Gastrocnemius medialis (tissue), 4 donors: ENCODE results near the gene RCOR2. TPM values are rescaled to one million over a fixed set of nuclear protein-coding genes. Genes with fewer than 3 reads are reported as not detected.

Experiments
- ATAC-seq, 2 donors: fragments of 150-250 bp; one replicate each; pipeline ENCODE4 v1.9.1; 2016
- DNase-seq, 2 donors: peaks; one replicate each; pipeline ENCODE4 v3.0.0-alpha.2; 2019
- H3K27ac ChIP-seq, 4 donors: fragments of 200-600 bp; sonication (generic); 1 replicate in 1 of 4; 2 replicates in 3 of 4; pipeline ENCODE4 v1.5.1; 2016 to 2018; ENCODE audit warnings: mild to moderate bottlenecking in 2 of 4, moderate library complexity in 1 of 4
- H3K27me3 ChIP-seq, 3 donors: fragments of 200-600 bp; sonication (generic) in 2 of 3; 1 replicate in 1 of 3; 2 replicates in 2 of 3; pipeline versions ENCODE4 v1.5.1 to v1.6.0; 2016 to 2019; ENCODE audit warnings: mild to moderate bottlenecking in 1 of 3, moderate library complexity in 1 of 3
- H3K36me3 ChIP-seq, 2 donors: fragments of 200-600 bp; sonication (generic) in 1 of 2; one replicate each; pipeline ENCODE4 v1.5.1; 2017 to 2018
- H3K4me1 ChIP-seq, 2 donors: fragments of 200-600 bp; sonication (generic) in 1 of 2; one replicate each; pipeline ENCODE4 v1.5.1; 2016 to 2017; ENCODE audit warnings: mild to moderate bottlenecking in 2 of 2
- H3K4me3 ChIP-seq, 4 donors: fragments of 200-600 bp; sonication (generic) in 3 of 4; 1 replicate in 1 of 4; 2 replicates in 3 of 4; pipeline ENCODE4 v1.5.1; 2016 to 2019; ENCODE audit warnings: mild to moderate bottlenecking in 2 of 4
- H3K9me3 ChIP-seq, 3 donors: fragments of 200-600 bp; sonication (generic) in 2 of 3; 1 replicate in 1 of 3; 2 replicates in 2 of 3; pipeline ENCODE4 v1.5.1; 2016 to 2019
- POLR2A ChIP-seq, 2 donors: fragments of 450-650 bp; IDR thresholded peaks; one replicate each; pipeline ENCODE4 v1.6.1; 2017; ENCODE audit warnings: antibody characterized with exemption in 2 of 2, mild to moderate bottlenecking in 2 of 2, moderate library complexity in 2 of 2
- in situ Hi-C, 4 donors: fragments of 200-750 bp; cut with MboI; loops; one replicate each; pipeline versions ENCODE4 v1.15.0 to v1.8.0; 2017; ENCODE audit warnings: low sequenced_read_pairs in 4 of 4
- intact Hi-C: fragments of 100-400 bp; cut with DNase I; formaldehyde crosslinking; loops from one replicate; pipeline ENCODE4 v1.15.1; 2023; ENCODE audit warnings: low total_unique reads
- total RNA-seq, 4 donors: library from RNA; depleted of rRNA; stranded (reverse); fragments of >200 nt; gene quantifications; one replicate each; pipeline versions ENCODE4 v1.1.0 to v1.2.3, GENCODE V29; 2016
- TF ChIP-seq, protein P1 (sequence below), 5 experiments: fragments of 450-650 bp in 3 of 5; fragments of 200-600 bp in 2 of 5; sonication (generic) in 2 of 5; IDR thresholded peaks in 4 of 5; conservative IDR thresholded peaks in 1 of 5; 1 replicate in 4 of 5; 2 replicates in 1 of 5; pipeline ENCODE4 v1.5.1; 2016 to 2019; ENCODE audit warnings: antibody characterized with exemption in 5 of 5, mild to moderate bottlenecking in 3 of 5, moderate library complexity in 3 of 5

Gene RCOR2
- total RNA-seq, 4 donors from 2014 or later: 0.25 to 1.5 (median 0.45) TPM

DNA sequence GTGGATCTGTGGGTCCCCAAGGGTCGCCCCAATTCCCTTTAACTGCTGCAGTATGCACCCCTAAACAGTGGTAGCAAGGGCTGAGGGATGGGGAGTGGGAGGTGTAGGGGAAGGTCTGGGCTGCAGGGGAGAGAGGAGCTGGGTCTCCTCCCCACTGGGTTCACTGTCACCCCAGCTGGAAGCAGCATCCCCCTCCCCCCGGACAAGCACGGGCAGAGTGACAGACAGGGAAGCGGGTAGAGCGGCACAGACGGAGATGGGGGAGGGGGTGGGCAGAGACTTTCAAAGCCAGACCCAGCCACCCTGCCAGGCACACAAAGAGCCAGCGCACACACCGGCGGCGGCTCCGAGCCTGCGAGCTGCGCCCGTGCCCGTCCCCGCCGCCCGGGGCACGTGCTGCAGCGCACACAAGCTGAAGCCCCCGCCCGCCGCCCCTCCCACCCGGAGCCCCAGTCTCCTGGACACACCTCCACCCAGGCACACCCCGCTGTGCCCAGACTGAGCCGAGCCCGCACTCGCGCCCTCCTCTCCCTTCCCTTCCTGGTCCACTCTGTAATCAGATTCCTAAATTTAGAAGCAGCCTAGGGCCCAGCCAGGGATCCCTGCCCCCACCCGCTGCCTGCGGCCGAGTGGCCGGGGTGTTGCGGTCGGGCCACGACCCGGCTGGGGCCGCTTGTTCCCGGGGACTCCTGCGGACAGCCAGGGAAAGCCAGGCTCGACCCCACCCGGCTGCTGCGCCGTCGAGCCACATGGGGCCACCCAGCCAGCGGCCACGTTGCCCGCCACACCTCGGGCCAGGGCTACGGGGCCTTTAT, 935 bp upstream of the RCOR2 start:
- intact Hi-C loops (loop anchor here (1.0 to 5.0 kb wide), 5 partner anchors 20 to 80 kb away; partner anchors contain the start of gene COX8A), in situ Hi-C loops (no loop called here)
- TF ChIP-seq POLR2A (IDR thresholded peaks at IDR 0.05): peak; percentile 56 to 64
- TF ChIP-seq, protein P1, sequence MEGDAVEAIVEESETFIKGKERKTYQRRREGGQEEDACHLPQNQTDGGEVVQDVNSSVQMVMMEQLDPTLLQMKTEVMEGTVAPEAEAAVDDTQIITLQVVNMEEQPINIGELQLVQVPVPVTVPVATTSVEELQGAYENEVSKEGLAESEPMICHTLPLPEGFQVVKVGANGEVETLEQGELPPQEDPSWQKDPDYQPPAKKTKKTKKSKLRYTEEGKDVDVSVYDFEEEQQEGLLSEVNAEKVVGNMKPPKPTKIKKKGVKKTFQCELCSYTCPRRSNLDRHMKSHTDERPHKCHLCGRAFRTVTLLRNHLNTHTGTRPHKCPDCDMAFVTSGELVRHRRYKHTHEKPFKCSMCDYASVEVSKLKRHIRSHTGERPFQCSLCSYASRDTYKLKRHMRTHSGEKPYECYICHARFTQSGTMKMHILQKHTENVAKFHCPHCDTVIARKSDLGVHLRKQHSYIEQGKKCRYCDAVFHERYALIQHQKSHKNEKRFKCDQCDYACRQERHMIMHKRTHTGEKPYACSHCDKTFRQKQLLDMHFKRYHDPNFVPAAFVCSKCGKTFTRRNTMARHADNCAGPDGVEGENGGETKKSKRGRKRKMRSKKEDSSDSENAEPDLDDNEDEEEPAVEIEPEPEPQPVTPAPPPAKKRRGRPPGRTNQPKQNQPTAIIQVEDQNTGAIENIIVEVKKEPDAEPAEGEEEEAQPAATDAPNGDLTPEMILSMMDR (IDR thresholded peaks at IDR 0.05 in 4 of 5, conservative IDR thresholded peaks at IDR 0.05 in 1 of 5): no peak
- DNase-seq (peak; percentile 57 to 81), ATAC-seq (peak; percentile 71 to 78)
- H3K27ac ChIP-seq: peak overlapping the region; percentile 76 to 85 (median 80)
- peaks cover 28 to 39% of the 10 kb centered on the region in 2 donors for H3K4me1 ChIP-seq
- H3K27me3 ChIP-seq: no peaks in the 10 kb centered on the region
- no peaks in the 10 kb centered on the region for H3K36me3 ChIP-seq
- no peaks in the 10 kb centered on the region for H3K9me3 ChIP-seq
- peak overlapping the region; percentile 49 to 66 (median 60) for H3K4me3 ChIP-seq

DNA sequence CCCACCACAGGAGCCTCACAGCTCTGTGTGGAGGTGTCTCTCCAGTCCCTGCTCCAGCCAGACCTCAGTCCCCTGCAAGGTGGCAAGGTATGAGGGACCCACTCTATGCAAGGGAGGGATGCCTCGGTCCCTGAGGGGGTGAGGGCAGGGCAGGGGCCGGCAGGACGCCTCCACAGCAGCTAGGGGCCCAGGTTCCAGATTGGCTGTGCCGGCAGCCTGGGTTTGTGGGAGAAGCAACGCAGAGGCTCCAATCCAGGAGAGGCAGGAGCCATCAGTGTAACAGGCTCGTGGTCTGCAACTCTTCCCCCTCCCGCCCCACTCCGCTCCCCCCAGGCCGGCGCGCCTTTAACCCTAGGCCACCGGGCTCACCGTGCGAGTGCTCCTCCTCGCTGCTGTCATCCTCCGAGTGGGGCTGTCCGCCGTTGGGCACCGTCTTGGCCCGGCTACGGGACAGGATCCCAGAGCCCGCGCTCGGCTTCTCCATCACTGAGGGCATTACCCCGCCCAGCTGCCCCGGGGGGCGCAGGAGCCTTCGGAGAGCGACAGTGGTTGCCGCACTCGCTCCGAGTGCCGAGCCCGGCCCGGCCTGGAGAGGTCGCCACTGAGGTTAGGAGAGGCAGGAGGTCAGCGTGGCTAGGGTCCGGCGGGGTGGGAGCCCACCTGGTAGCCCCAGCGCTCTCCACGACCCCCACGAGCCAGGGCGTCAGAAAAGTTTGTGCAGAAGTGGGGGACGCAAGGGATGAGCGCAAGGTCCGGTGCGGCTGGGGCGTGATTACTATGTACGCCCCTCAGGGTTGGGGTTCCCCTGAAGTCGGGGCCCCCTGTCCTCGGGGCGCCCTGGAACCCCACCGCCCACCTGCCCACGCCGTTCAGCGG, 765 bp downstream of the RCOR2 start:
- TF ChIP-seq, protein P1 (IDR thresholded peaks at IDR 0.05 in 4 of 5, conservative IDR thresholded peaks at IDR 0.05 in 1 of 5): peak in 4 of 5 experiments; percentile 34 to 64 (median 51)
- TF ChIP-seq POLR2A (IDR thresholded peaks at IDR 0.05): no peak
- H3K36me3 ChIP-seq: no peaks in the 10 kb centered on the region
- no peaks in the 10 kb centered on the region for H3K27me3 ChIP-seq
- peak overlapping the region in 2 of 4 donors; percentile 23 to 57 for H3K27ac ChIP-seq
- peak in 1 of 2 donors; percentile 13 for ATAC-seq
- DNase-seq: peak in 1 of 2 donors; percentile 37
- in situ Hi-C loops: no loop called here
- peak overlapping the region; percentile 42 to 59 (median 50) for H3K4me3 ChIP-seq
- no peaks in the 10 kb centered on the region for H3K9me3 ChIP-seq
- H3K4me1 ChIP-seq: peaks cover 28 to 39% of the 10 kb centered on the region in 2 donors
- intact Hi-C loops: loop anchor here (5.0 kb wide), 1 partner anchor 44 kb away; no protein-coding TSS in a partner anchor

DNA sequence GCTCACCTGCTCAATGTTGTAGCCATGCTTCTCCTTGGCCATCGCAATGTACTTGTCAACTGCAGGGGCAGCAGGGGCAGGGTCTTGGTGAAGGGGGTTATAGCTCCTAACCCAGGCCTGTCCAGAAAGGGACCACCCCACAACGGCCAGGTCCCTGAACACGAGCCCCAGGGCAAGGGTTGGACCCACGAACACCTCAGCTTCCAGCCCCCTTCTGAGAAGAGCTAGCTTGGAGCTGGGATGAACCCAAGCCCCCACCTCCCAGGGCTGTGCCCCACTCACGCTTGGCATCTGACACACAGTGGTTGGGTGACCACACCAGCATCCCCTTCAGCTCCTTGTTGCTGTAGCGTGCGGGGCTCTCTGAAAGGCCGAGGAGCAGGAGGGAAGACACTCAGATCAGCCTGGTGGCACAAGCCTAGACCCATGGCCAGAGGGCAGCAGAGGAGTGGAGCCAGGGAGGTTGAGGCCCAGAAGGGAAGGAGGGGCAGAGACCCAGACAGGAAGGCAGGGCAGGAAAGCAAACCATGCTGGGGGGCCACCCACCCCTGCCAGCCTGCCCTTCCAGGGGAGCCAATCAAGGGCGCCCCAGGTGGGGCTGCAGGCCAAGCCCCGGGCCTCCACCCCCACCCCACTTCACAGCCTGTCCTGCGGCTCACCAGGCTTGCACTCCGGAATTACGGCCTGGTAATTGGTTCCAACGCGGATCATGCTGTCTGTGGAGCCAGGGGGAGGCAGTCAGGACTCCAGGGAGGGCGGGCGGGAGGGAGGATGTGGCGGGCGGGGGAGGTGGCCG, 1.9 kb downstream of the RCOR2 start:
- Histone ChIP-seq H3K36me3 (peaks cover 0 to under 1% of the 10 kb centered on the region in 2 donors), H3K27me3 (no peaks in the 10 kb centered on the region), H3K9me3 (no peaks in the 10 kb centered on the region), H3K27ac (no peak overlapping the region), H3K4me1 (peaks cover 28 to 39% of the 10 kb centered on the region in 2 donors), H3K4me3 (no peak overlapping the region)
- ATAC-seq (no peak), DNase-seq (no peak)
- in situ Hi-C loops: no loop called here
- intact Hi-C loops: loop anchor here (5.0 kb wide), 1 partner anchor 43 kb away; no protein-coding TSS in a partner anchor
- TF ChIP-seq POLR2A (IDR thresholded peaks at IDR 0.05): no peak
- TF ChIP-seq, protein P1 (IDR thresholded peaks at IDR 0.05 in 4 of 5, conservative IDR thresholded peaks at IDR 0.05 in 1 of 5): no peak
